GM18511 (cell line): ENCODE results near the gene SKA1.
A peak's percentile ranks its signal among the peaks of the same experiment; 100 is the strongest.

ENCODE experiments used
- ATAC-seq: cut with Tn5 transposase; IDR thresholded peaks from one replicate; pipeline ENCODE4 v1.9.1; 2021; ENCODE audit warnings: mild to moderate bottlenecking, moderate library complexity; ENCODE audit not compliant: unreplicated experiment

SKA1 gene, protein sequence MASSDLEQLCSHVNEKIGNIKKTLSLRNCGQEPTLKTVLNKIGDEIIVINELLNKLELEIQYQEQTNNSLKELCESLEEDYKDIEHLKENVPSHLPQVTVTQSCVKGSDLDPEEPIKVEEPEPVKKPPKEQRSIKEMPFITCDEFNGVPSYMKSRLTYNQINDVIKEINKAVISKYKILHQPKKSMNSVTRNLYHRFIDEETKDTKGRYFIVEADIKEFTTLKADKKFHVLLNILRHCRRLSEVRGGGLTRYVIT

DNA sequence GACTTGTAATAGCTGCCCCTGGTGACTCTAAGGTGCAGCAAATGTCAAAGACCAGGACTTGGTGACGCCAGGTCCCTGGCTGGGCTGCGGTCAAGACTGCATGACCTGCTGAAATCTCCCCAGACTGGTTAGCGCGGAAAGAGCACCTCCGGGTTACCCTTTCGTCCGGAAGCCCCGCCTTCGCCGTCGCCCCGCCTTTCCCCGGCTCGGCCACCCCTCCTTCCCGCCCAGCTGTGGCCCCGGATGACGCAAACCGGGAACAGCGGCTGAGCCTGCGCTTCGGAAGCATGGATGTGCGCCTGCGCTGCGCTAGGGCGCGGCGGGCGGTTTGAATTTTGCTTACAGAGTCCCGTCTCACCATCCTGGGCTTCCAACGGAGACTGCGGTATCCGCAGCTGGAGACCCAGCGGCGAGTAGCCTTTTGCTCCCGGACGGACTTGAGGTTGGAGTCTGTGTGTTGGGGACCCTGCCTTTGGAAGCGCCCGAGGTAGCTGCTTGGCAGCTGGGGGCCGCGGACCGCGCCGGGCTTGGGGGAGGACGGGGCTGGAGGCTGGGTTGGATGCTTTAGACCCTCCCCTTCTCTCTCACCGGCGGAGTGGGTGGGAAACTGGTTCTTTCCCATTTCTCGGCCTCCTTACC lies at the start of gene SKA1:
SKA1 (plus strand) TSS at position 294 of the 639 bp plus-strand sequence. CDS start 785 bp downstream, outside the sequence.
- ATAC-seq, result peak; percentile 92

DNA sequence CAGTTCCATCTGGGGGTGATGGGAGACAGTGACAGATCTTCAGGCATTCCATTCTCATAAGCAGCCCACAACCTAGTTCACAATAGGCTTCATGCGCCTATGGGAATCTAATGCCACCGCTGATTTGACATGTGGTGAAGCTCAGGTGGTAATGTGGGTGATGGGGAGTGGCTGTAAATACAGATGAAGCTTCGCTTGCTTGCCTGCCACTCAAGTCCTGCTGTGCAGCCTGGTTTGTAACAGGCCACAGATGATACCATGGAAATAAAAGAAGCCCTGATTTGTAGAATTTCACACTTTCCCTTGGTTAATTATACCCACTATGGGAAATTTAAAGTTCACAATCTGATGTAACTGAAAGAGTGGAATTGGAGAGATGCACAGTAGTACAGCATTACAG lies 46.9 kb upstream of the SKA1 start:
- no peak for ATAC-seq

DNA sequence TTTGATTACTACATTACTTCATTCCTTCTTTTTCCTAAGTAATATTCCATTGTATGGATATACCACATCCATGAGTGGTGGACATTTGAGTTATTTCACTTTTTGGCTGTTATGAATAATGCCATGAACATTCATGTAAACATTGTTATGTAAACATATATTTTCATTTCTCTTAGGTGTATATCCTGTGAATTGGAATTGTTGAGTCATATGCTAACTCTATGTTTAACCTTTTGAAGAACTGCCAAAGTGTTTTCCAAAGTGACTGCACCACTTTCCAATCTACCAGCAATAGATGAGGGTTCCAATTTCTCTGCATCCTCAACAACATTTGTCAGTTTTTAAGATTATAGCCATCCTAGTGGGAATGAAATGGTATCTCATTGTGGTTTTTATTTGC lies 44.7 kb upstream of the SKA1 start:
- ATAC-seq, result no peak

DNA sequence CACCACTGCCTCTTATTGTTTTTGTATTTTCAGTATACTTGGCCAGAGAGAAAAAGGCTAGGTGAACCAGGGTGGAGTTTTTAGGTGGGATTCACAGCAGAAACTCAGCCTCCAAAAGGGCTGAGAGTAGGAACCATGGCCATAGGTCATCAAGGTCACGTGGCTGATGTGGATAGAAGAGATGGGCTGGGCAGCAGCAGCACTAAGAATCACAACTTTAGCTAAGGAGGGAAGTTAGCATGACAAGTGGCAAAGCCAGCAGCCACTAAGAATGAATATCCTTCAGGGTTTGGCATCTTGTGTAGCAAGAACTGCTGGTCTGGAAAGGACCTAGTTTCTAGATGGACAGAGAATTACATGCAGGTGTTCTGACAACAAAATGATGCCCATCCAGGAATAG lies 43.2 kb upstream of the SKA1 start:
- ATAC-seq, result no peak

DNA sequence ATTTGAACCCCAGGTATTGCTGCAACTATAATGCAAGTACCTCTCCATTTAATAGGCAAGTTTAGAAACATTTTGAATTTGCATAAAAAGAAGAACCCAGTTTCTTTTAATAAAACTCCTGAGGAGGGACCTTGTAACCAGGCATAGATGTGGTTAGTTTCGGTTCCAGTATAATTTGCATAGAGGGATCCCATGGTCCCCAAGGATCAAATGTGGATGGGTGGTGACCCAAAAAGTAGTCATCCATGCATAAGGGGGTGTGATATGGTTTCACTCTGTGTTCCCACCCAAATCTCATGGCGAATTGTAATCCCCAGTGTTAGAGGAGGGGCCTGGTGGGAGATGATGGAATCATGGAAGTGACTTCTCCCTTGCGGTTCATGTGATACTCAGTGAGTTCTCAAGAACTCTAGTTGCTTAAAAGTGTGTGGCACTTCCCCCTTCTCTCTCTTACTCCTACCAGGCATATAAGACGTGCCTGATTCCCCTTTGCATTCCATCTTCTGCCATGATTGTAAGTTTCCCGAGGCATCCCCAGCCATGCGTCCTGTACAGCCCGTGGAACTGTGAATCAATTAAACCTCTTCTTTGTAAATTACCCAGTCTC lies 40.2 kb upstream of the SKA1 start:
- ATAC-seq, result peak; percentile 85

DNA sequence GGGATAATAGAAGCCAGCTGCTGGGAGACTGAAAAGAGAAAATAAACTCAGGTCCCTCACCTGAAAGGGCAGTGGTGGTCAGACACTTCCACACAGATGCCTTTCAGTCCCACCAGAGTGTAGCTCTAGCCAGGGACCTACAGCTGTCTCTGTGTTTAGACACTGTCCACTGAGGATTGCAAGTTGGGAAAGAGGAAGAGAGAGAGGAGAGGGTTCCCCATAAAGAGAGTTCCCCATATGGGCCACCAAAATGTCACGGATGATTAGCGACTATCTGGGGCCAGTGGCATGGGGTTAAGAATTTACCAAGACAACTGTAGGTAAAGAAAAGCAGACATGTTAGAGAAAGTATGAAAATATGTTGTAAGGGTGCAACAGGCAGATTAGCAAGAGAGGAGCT lies 36.7 kb upstream of the SKA1 start:
- ATAC-seq, result no peak

DNA sequence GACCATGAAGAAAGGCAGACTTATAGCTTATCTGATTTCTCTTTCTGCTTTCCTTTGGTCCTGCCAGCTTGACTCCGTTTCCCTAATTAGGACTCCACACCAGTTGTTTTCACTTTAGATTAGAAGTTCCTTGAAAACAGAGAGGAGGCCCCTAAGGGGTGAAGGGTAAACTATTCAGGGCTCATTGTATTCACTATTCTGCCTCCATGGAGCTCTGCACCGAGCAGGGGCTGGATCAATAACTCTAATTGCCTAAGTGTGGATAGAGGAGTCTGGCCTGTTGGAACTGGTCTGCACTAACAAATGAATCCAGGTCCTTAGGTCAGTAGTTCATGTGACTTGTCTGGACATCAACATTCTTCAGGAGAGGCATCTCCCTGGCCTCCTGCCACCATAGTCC lies 36.1 kb upstream of the SKA1 start:
- ATAC-seq, result no peak

DNA sequence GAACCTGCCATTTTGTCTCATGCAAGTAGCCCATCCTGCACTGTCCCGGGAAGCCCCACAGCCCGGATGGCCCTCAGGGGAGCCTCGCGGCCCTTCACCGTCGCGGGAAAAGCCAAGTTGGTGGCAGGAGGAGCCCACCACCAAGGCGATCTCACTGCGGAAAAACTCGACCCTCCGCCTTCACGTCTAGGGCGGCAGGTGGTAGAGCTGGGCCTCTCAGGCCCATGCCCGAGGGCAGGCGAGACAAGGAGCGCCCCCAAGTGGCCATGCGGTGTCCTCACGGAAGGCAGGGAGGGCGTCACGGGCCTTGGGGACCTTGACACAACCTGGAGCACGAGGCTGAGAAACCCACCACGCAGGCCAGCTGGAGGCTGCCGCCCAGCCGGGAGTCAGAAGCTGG lies 34.8 kb upstream of the SKA1 start:
- ATAC-seq, result no peak

DNA sequence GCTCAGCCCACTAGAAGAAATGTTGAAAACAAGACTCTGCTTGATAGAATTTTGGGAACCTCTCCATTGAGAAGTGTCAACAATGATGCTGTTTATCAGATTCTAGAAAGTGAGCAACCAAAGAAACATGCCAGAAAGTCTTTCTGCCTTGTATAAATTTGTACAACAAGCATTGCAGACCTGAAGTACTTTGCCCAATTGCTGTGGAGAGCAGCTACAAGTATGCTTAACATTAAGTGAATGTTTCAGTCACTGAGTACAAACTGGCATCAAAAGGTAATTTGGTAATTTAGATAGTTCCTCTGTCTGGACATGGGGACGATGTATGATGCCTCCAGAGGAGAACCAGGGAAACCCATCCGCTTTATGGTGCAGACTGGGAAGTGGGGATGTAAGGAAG lies 33.4 kb upstream of the SKA1 start:
- no peak for ATAC-seq

DNA sequence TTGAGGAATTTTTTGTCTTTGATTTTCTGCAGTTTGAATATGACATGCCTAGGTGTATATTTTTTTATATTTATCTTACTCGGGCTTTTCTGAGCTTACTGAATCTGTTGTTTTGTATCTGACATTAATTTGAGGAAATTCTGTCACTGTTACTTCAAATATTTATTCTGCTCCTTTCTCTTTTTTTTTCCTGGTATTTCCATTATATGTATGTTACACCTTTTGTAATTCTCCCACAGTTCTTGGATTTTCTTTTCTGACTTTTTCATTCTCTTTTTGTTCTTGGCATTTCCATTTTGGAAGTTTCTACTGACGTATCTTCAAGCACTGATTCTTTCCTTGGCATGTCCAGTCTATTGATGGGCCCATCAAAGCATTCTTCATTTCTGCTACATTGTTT lies 24.1 kb upstream of the SKA1 start:
- no peak for ATAC-seq

DNA sequence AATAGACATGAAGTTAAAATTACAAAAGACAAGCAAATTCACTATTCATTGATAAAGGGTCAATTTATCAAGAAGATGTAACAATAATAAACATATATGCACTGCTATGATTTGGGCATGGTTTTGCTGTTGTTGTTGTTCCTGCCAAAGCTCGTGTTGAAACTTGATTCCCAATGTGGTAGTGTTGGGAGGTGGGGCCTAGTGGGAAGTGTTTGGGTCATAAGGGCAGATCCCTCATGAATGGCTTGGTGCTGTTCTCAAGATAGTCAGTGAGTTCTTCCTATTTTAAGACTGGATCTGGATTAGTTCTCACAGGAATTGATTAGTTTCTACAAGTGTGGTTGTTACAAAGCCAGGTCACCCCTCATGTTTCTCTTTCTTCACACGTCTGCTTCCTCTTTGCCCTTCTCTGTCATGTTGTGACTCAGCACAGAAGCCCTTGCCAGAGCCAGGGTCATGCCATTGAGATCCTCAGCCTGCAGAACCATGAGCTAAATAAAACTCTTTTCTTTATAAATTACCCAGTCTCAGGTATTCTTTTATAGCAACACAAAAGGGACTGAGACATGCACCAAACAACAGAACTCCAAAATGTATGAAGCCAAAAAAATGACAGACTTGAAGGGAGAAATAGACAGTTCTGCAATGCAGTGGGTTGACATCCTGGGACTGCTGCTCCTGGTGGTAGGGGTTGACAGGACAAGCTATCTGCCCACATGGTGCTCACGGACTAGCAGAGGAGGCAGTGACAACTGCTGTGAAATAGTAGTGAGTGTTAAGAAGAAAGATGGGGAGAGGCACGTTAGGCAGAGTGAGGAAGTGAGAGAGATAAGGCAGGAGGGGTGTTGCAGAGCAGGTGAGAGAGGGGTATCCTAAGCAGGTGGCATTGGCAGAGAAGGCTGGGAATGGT lies 18.6 kb upstream of the SKA1 start:
- peak; percentile 89 for ATAC-seq

DNA sequence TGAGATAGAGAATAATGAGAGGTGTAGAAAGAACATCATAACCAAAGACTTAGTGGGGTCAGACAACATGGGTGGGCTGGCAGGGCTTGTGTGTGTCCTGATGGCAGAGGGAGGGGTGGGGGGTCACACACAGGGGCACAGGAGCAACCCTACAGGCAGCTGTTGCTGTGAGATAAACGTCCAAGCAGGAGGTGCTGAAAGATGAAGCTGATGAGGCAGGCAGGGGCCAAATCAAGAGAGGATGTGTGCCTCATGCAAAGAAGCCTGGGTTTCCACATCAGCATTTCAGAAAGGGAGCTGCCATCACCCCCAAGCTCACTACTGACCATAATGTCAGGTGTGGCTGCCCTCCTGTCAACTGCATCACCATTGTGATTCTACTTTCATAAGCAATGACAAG lies 16.0 kb upstream of the SKA1 start:
- no peak for ATAC-seq

DNA sequence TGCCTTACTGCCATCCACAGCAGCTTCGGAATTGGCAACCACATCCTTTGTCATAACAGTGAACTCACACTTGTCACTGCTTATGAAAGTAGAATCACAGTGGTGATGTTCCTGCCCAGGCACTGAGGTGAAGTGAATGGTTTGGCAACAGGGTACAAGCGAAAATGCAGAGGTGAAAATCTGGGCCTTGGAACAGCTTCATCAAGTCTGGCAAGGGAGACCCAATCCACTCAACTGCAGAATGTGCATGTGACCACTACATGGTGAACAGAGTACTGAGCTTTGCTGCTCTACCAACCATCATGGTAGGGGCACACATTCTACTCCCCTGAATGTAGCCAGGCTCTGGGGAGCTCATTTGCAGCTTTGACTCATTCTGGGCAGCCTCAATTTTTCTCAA lies 15.0 kb upstream of the SKA1 start:
- no peak for ATAC-seq

DNA sequence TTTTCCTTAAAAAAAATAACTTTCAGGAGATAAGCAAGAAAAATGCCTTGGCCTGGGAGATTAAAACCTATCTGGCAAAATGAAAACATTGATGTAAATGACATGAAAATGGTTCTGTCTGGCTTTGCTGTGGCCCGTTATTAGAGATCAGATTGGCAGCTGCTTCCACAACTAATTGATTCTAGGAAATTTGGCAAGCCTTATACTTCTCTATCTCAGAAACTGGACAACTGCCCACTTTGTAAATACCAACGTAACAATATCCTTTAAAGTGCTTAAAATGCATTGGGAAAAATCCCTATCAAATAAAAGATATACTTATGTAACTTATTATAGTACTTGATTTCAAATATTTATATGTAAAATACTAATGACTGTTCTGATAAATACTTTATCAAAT lies 14.2 kb upstream of the SKA1 start:
- ATAC-seq, result no peak

DNA sequence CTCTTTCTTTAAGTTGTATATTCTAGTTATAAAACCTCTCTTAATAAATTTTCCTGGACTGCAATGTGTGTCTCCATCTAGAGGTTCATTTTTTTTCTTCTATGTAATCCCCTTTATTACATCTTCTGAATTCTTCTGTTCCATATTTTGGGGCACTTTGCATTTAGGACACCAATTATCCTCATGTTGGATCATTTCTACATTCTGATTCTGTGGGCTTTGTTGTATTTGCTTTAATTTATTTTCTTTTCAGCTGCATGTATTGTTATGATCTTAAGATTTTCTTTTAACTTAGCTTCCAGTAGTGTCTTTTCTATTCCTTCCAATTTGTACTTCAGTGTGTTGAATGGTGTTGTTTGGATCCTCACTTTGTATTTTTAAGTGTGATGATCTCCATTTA lies 5.2 kb upstream of the SKA1 start:
- ATAC-seq, result no peak

DNA sequence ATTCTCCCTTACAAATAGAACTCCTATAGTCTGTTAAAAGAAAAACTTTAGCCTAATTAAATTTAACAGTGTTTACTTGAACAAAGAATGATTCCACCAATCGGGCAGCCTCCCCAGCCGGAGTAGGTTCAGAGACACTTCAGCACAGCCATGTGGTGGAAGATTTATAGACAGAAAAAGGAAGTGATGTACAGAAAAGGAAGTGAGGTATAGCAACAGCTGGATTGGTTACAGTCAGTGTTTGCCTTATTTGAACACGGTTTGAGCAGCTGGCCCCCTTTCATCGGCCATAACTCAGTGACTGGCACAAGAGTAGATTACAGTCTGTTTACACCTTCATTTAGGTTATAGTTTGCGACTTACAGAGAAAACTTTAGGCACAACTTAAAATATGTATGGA lies 2.1 kb upstream of the SKA1 start:
- ATAC-seq, result no peak

DNA sequence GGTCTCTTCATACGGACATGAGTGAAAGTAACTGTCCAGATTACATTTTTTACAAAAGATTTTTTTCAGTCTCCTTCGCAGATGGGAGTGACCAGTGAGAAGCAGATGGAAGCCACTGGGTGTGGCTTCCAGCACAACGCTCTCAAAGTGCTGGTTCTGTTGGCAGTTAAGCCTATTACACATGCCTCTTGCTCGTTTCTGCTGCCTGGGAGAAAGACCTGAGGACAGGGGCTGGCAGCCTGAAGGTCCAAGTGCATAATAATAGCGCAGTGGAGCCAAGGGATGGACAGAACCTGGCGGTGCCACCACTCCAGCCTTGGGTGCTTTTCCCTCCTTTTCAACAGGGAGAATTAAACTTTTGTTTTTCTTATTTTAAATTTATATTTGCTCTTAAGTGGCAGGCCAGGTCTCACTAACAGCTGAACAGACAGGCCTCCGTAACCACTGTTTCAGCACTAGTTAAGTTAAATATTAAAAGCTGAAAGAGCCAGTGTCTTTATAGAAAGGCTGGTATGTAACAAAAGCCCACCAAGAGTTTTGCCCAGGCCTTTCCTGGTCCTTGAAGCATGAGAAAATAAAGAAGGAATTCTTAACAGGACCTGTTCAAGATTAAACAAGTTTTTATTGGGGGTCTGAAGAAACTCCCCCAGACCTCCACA lies 1.2 kb upstream of the SKA1 start:
- ATAC-seq, result no peak

DNA sequence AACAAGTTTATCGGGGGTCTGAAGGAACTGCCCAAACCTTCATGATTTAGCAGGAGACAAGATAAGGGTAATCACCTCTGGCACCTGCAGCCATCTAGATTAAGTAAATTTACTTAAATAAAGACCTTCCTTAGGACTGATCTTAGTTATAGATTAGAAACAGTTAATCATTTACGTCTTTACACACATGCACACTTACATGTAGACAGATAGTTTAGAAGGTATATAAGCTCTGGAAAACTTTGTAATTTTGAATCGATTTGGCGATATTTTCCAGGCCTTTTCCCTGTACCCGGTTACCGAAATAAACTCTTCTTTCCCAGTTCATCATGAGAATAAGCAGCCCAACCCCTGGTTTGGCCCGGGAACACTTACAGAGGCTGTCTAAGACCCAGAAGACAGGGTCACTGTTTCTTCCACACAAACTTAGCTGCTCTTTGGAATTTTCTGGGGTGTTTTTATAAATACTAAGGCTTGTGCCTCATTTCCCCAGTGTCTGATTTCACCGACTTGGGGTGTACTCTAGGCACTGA lies 560 bp upstream of the SKA1 start:
- no peak for ATAC-seq

DNA sequence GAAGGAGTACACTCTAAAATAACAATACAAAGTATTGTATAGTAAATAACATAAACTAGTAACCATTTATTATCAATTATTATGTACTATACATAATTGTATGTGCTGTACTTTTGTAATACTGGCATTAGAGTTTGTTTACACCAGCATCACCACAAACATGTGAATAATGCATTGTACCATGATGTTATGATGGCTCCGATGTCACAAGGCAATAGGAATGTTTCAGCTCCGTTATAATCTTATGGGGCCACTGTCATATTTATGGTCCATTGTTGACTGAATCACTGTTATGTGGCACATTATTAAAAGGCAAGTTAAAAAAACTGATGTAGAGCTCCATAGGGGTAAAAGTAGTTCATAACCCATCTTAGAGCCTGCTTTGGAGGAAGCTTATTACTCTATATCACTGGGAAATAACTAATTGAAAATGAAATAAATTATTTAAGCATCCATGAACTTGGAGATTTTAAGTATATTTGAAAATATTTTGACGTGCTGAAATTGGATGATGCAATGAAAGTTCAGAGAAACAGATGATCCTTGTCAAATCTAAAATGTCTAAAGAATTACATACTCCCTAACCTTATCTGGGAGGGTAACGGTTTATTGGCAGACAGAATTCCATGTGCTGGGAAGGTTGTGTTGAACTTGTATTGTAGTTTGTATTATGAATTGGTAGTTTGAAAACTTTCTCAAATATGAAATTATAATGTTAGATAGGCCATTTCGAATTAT lies 2.4 kb downstream of the SKA1 start:
- no peak for ATAC-seq

DNA sequence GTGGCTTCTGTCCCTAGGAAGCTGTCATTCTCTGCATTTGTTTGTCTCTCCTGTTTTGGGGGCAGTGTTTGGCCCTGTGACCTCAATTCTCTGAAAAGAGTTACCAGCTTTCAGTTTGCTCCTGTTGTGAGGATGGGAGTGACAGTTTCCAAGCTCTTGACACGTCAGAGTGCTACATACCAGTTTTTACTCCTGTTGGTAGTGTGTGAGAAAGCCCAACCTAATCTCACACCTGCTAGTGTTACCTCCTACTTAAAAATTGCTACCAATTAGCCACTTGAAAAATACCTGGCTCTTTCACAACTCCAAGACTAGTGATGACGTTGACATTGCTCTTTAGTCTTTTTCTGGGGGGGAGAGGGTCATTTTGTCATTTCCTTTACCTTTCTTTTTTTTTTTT lies 14.1 kb downstream of the SKA1 start:
- no peak for ATAC-seq
